ENCODE data around the gene DHRS1. TPM values are rescaled to one million over a fixed set of nuclear protein-coding genes. Genes with fewer than 3 reads are reported as not detected.

The DHRS1 gene
- total RNA-seq, 2 experiments from 2014 or later, result 31.6 to 33.4 TPM

- ChIA-PET POLR2A (interaction anchor here (1.3 to 2.0 kb wide), 3 partner anchors 11 to 46 kb away, joined by 3 to 7 read pairs (median 3); partner anchors contain the start of gene RABGGTA), CTCF (interaction anchor here (1.2 to 2.4 kb wide), 4 partner anchors 11 to 40 kb away, joined by 3 to 8 read pairs (median 4); partner anchors contain the start of genes RABGGTA and TINF2)
- Mint-ChIP-seq H3K4me1 (no peaks in the 10 kb centered on the region), H3K36me3 (ENCODE audit: low read depth) (peaks cover 9% of the 10 kb centered on the region), H3K27ac (no peak overlapping the region), H3K27me3 (no peaks in the 10 kb centered on the region), H3K9me3 (no peaks in the 10 kb centered on the region), H3K4me3 (no peak overlapping the region)
- DNase-seq, result no peak
Measured at GRCh38 chr14:24258119-24258518, 41.5 kb downstream of the DHRS1 start.

DNA sequence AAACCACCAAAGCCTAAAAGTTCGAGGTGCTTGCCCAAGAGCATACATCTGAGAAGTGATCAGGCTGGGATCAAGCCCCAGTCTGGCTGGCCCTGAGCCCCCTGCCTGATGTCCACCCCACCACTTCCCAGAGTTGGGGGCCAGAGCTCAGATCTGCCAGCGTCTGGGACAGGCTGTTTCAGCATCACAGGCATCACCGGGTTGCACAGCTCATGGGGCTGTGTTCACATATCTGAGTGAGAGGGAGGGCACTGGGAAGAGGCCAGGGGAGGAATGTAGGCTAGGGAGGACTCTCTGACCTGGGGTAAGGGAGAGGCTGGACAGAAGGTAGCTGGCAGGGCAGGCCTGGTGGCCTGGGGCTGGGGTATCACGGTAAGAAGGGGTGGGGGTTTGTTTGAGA lies 42.6 kb downstream of the DHRS1 start:
- H3K27me3 Mint-ChIP-seq, result no peaks in the 10 kb centered on the region
- no peak overlapping the region for H3K27ac Mint-ChIP-seq
- POLR2A ChIA-PET, result interaction anchor here (1.3 to 2.0 kb wide), 3 partner anchors 10 to 15 kb away, joined by 3 to 7 read pairs (median 6); partner anchors contain the start of genes RABGGTA and TINF2

DNA sequence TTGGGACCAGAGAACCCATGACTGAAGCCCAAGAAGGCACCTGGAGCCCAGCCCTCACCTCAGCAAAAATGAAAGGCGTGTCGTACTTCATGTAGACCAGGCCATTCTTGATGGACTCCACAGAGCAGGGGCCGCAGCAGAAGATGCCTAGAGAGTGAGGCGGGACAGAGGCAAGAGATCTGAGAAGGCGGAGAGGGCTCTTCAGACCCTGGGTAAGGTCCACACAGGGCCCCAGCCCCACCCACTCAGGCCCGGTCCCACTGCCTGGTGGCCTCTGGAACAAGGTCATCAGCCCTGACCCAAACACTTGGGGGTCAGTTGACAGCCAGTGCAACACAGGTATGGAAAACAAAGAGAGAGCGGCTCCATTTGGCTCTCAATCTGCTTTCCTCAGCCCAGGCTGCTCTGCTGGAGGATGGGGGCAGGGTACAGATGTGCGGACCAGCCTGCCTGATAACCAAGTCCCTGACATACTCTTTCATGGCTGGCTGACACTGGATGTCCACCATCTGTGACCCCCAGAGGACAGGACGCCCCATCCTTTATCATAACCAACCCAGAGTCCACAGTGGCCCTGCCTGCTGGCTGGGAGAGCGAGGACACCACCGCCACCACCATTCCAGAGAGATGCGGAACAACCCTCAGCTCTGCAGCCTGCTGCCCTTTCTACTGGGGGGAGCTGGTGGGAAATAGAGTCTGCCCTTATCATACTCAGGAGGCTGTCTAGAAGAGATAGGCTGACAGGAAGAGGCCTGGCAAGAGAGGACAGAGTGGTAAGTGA lies 43.5 kb downstream of the DHRS1 start:
- ChIA-PET POLR2A (interaction anchor here (1.1 to 1.6 kb wide), 2 partner anchors 13 to 14 kb away, joined by 3 to 6 read pairs; partner anchors contain the start of gene TINF2), CTCF (interaction anchor here (1.0 to 2.4 kb wide), 4 partner anchors 9 to 95 kb away, joined by 3 to 8 read pairs (median 4); partner anchors contain the start of genes IRF9 and RABGGTA)

More for the DNA sequence above, 42.6 kb downstream of the DHRS1 start:
- H3K36me3 Mint-ChIP-seq (ENCODE audit: low read depth), result peaks cover 9% of the 10 kb centered on the region
- CTCF ChIA-PET, result interaction anchor here (1.2 to 2.4 kb wide), 5 partner anchors 10 to 42 kb away, joined by 3 to 8 read pairs (median 4); partner anchors contain the start of genes RABGGTA and TINF2
- no peaks in the 10 kb centered on the region for H3K9me3 Mint-ChIP-seq
- H3K4me1 Mint-ChIP-seq, result no peaks in the 10 kb centered on the region
- no peak overlapping the region for H3K4me3 Mint-ChIP-seq
- DNase-seq, result no peak

GRCh38 chr14:24255438-24255837 lies 44.1 kb downstream of the DHRS1 start:
- peaks cover 9% of the 10 kb centered on the region for H3K36me3 Mint-ChIP-seq (ENCODE audit: low read depth)
- POLR2A ChIA-PET, result interaction anchor here (1.1 kb wide), 1 partner anchor 13 kb away, joined by 3 read pairs; the partner anchor contains the start of gene TINF2
- peaks cover 11% of the 10 kb centered on the region for H3K4me1 Mint-ChIP-seq
- H3K4me3 Mint-ChIP-seq, result no peak overlapping the region
- H3K9me3 Mint-ChIP-seq, result no peaks in the 10 kb centered on the region
- no peak for DNase-seq
- CTCF ChIA-PET, result interaction anchor here (1.0 to 1.1 kb wide), 2 partner anchors 12 to 94 kb away, joined by 3 read pairs; partner anchors contain the start of gene IRF9
- no peaks in the 10 kb centered on the region for H3K27me3 Mint-ChIP-seq
- H3K27ac Mint-ChIP-seq, result no peak overlapping the region

More for the DNA sequence above, 43.5 kb downstream of the DHRS1 start:
- Mint-ChIP-seq H3K27me3 (no peaks in the 10 kb centered on the region), H3K27ac (no peak overlapping the region), H3K4me1 (peaks cover 5% of the 10 kb centered on the region), H3K9me3 (no peaks in the 10 kb centered on the region), H3K36me3 (ENCODE audit: low read depth) (peaks cover 9% of the 10 kb centered on the region), H3K4me3 (no peak overlapping the region)
- no peak for DNase-seq

DNA sequence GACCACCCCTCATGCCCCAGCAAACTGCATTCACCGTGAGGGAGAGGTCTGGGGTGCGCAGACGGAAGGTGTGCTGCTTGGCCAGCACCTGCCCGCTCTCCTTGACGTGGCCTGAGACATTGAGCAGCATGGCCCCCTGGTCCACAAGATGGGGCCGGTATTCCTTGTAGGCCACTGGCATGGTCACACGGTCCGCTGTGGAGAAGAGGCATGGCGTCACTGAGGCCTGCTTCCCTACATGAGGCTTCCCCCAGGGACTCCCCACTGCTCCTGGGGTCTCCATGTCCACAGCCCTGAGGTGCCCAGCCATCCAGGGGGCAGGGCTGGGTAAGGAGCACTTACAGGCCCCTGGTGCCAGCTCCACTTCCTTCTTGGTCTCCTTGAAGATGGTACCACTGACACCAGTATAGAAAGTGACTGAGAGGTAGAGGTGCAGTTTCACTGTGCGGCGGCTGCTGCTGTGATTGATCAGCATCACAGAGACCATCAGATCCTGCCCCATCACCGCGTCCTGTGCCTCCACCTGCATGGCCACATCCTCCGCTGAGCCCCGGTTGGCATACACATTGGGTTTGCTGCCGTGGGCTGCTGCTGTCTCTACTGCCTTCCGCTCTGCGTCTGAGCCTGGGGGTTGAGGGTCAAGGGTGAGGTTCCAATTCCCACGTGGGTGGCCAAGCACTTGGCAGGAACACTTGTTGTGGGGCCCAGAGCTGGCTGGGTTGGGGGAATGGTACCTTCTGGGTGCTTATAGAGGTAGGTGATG lies 44.8 kb downstream of the DHRS1 start:
- peaks cover 14% of the 10 kb centered on the region for H3K36me3 Mint-ChIP-seq (ENCODE audit: low read depth)
- no peaks in the 10 kb centered on the region for H3K27me3 Mint-ChIP-seq
- CTCF ChIA-PET, result interaction anchor here (1.0 to 1.1 kb wide), 2 partner anchors 12 to 94 kb away, joined by 3 read pairs; partner anchors contain the start of gene IRF9
- POLR2A ChIA-PET, result interaction anchor here (1.1 to 1.5 kb wide), 2 partner anchors 12 to 33 kb away, joined by 3 to 4 read pairs; partner anchors contain the start of gene TINF2
- H3K4me3 Mint-ChIP-seq, result no peak overlapping the region
- H3K4me1 Mint-ChIP-seq, result peaks cover 18% of the 10 kb centered on the region
- H3K27ac Mint-ChIP-seq, result no peak overlapping the region
- DNase-seq, result no peak
- H3K9me3 Mint-ChIP-seq, result no peaks in the 10 kb centered on the region

DNA sequence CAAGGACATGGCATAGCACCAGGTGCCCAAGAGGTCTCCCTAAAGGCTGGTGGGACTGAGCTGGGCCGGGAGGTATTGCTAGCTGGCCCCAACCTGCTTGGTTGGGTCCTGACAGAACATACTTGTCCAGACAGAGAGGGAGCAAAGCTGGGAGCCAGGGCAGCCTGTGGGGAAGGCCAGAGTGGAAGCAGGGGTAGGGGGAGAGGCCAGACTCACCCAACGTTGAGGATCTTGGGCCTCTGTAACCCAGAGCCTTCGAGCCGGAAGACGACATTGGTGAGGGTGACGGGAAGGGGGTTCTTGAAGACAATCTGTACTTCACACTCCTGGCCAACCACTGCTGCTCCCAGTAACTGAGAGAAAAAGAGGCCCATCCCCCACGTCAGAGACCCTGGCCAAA lies 45.6 kb downstream of the DHRS1 start:
- Mint-ChIP-seq H3K9me3 (no peaks in the 10 kb centered on the region), H3K4me1 (peaks cover 25% of the 10 kb centered on the region), H3K36me3 (ENCODE audit: low read depth) (peaks cover 16% of the 10 kb centered on the region), H3K4me3 (no peak overlapping the region), H3K27me3 (no peaks in the 10 kb centered on the region), H3K27ac (no peak overlapping the region)
- CTCF ChIA-PET, result no interaction called here
- DNase-seq, result no peak
- POLR2A ChIA-PET, result interaction anchor here (1.5 kb wide), 1 partner anchor 34 kb away, joined by 4 read pairs; no protein-coding TSS in a partner anchor

DNA sequence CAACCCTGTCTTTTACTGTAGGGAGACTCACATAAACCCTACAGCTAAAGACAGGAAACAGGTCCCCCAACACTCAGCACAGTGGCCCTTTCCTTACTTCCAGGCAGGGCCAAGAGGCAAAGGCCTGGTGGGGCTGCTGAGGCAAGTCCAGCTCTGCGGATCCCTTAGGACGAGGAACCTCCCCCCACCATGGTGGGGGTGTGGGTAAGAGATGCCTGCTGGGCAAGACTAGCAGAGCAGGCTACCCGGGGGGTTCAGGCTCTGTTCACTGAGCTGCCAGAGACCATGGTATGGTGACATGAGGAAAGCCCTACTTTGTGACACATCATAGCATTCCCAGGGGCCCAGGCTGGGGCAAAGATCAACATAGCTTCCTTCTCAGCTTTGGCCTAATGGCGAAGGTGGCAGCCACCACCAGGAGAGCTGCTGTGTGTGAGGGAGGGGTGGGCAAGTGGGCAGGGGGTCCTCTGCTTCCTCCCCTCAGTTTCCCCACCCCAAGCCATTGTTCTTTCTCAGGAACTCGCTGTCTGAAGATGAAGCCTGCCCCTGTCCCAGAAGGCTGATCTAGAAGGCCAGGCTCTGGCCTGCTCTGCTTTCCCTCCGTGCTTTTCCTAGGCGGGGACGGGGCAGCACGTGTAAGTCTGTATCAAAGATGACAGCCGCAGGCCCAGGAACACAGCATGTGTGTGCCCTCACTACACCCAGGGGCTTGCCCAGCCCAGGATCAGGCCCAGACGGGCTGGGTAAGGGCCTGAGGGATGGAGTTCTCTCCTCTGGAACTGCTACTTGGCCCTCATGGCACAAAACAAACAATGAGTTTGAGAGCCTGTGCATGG lies 47.1 kb downstream of the DHRS1 start:
- H3K27me3 Mint-ChIP-seq, result no peaks in the 10 kb centered on the region
- no peak overlapping the region for H3K27ac Mint-ChIP-seq
- H3K4me3 Mint-ChIP-seq, result no peak overlapping the region
- H3K36me3 Mint-ChIP-seq (ENCODE audit: low read depth), result peaks cover 19% of the 10 kb centered on the region
- ChIA-PET CTCF (interaction anchor here (1.1 to 8.8 kb wide), 7 partner anchors 10 to 60 kb away, joined by 3 to 90 read pairs (median 4); partner anchors contain the start of genes CIDEB, DHRS1, NOP9 and RABGGTA), POLR2A (interaction anchor here (0.9 to 3.0 kb wide), 8 partner anchors 9 to 177 kb away, joined by 3 to 29 read pairs (median 4); partner anchors contain the start of genes CBLN3, CHMP4A, GMPR2 and KHNYN)
- H3K9me3 Mint-ChIP-seq, result no peaks in the 10 kb centered on the region
- peaks cover 39% of the 10 kb centered on the region for H3K4me1 Mint-ChIP-seq
- no peak for DNase-seq

- Mint-ChIP-seq H3K4me3 (no peak overlapping the region), H3K27ac (no peak overlapping the region), H3K27me3 (no peaks in the 10 kb centered on the region), H3K4me1 (peaks cover 43% of the 10 kb centered on the region), H3K36me3 (ENCODE audit: low read depth) (peaks cover 17% of the 10 kb centered on the region), H3K9me3 (no peaks in the 10 kb centered on the region)
- POLR2A ChIA-PET, result interaction anchor here (0.9 to 3.3 kb wide), 9 partner anchors 10 to 178 kb away, joined by 3 to 29 read pairs (median 5); partner anchors contain the start of genes CBLN3, CHMP4A, GMPR2 and KHNYN
- no peak for DNase-seq
- CTCF ChIA-PET, result interaction anchor here (1.1 to 8.8 kb wide), 9 partner anchors 9 to 60 kb away, joined by 3 to 90 read pairs (median 5); partner anchors contain the start of genes CIDEB, DHRS1, LTB4R2 and NOP9
Measured at GRCh38 chr14:24251880-24252288, 47.7 kb downstream of the DHRS1 start.

GRCh38 chr14:24250354-24250753 lies 49.2 kb downstream of the DHRS1 start:
- CTCF ChIA-PET, result interaction anchor here (0.5 to 8.8 kb wide), 7 partner anchors 7 to 60 kb away, joined by 3 to 90 read pairs (median 5); partner anchors contain the start of genes DHRS1, LTB4R2, NOP9 and RABGGTA
- Mint-ChIP-seq H3K27ac (peak overlapping the region; percentile 81), H3K4me3 (peak overlapping the region; percentile 71), H3K9me3 (no peaks in the 10 kb centered on the region), H3K36me3 (ENCODE audit: low read depth) (peaks cover 13% of the 10 kb centered on the region), H3K27me3 (no peaks in the 10 kb centered on the region), H3K4me1 (peaks cover 45% of the 10 kb centered on the region)
- DNase-seq, result no peak
- POLR2A ChIA-PET, result interaction anchor here (0.8 to 3.3 kb wide), 10 partner anchors 8 to 155 kb away, joined by 3 to 29 read pairs (median 4); partner anchors contain the start of genes CHMP4A, GMPR2, IRF9 and MDP1

DNA sequence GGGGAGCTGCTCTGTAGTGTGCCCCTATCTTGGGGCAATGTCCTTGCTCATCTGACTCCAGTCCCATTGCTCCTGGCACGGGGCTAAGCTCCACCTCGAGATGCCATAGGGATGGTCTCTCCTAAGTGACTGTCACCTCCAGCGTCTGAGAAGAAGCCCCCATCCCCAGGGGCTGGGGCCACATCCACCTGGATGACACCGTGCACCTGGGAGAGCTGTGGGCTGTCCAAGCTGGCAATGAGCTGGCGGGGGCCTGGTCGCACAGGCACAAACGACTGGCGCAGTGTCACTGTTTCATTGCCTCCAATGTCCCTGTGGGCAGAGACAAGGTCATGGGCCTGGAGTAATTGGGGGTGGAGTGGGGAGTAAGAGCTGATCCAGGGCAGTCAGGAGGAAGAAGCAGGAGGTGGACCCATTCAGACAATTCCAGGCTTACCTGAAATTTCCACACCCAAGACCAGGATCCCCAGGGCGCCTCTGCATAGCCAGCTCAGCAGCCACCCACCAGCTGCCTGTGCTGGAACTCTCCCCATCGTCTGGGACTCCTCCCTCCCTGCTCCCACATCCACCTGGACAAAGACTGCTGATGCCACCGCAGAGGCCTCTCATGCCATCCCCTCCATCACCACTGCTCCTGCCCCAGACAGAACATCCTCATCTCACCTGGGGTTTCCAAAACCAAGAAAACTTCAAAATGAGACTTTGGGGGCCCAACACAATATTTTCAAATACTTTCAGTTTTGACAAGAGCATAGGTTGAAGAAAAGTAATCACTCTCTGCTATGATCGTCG lies 50.2 kb downstream of the DHRS1 start:
- Mint-ChIP-seq H3K27ac (peak overlapping the region; percentile 81), H3K9me3 (no peaks in the 10 kb centered on the region), H3K4me1 (peaks cover 50% of the 10 kb centered on the region), H3K27me3 (no peaks in the 10 kb centered on the region), H3K4me3 (peak overlapping the region; percentile 71), H3K36me3 (ENCODE audit: low read depth) (peaks cover 11% of the 10 kb centered on the region)
- CTCF ChIA-PET, result interaction anchor here (0.7 to 9.2 kb wide), 4 partner anchors 22 to 182 kb away, joined by 3 to 213 read pairs (median 61); partner anchors contain the start of genes CIDEB, DHRS1, NOP9 and RABGGTA
- DNase-seq, result no peak
- POLR2A ChIA-PET, result interaction anchor here (0.7 to 4.8 kb wide), 7 partner anchors 15 to 111 kb away, joined by 3 to 46 read pairs (median 3); partner anchors contain the start of genes DHRS1, IRF9, NOP9 and RABGGTA

Data from activated CD4-positive, alpha-beta memory T cell treated with anti-CD3 and anti-CD28 coated beads, Interleukin-2, amount 10 ng/mL, durations not matched to agents 7 days and 5 days (primary cell).